Smooth muscle cell (in vitro differentiated cells): Measurements from ENCODE around the gene TRAM2. TPM values are rescaled to one million over a fixed set of nuclear protein-coding genes. Genes with fewer than 3 reads are reported as not detected.

Experiments used
- DNase-seq: peaks from one replicate; lab custom pipeline; 2025; ENCODE audit not compliant: unreplicated experiment; lab: John Stamatoyannopoulos, UW
- H2AFZ ChIP-seq: fragments of 200-600 bp; sonication (generic); 2 replicates; pipeline ENCODE4 v1.6.0; 2016; ENCODE audit warnings: antibody characterized with exemption, low read depth, mild to moderate bottlenecking
- H3F3A ChIP-seq: fragments of 200-600 bp; sonication (generic); 2 replicates; pipeline ENCODE4 v1.6.0; 2017; ENCODE audit warnings: antibody characterized with exemption, low read depth
- H3K27ac ChIP-seq: fragments of 200-600 bp; sonication (generic); 2 replicates; pipeline ENCODE4 v1.5.1; 2016; ENCODE audit warnings: low read depth, mild to moderate bottlenecking
- H3K27me3 ChIP-seq: fragments of 200-600 bp; sonication (generic); 2 replicates; pipeline ENCODE4 v1.6.1; 2016; ENCODE audit warnings: low read depth, mild to moderate bottlenecking
- H3K36me3 ChIP-seq: fragments of 200-600 bp; sonication (generic); 2 replicates; pipeline ENCODE4 v1.5.1; 2016; ENCODE audit warnings: low read depth
- H3K4me1 ChIP-seq: fragments of 200-600 bp; sonication (generic); 2 replicates; pipeline ENCODE4 v1.5.1; 2016; ENCODE audit warnings: low read depth
- H3K4me2 ChIP-seq: fragments of 200-600 bp; sonication (generic); 2 replicates; pipeline ENCODE4 v1.6.0; 2016; ENCODE audit warnings: mild to moderate bottlenecking
- H3K4me3 ChIP-seq: fragments of 200-600 bp; sonication (generic); 2 replicates; pipeline ENCODE4 v1.5.1; 2016; ENCODE audit warnings: mild to moderate bottlenecking
- H3K79me2 ChIP-seq: fragments of 200-600 bp; sonication (generic); 2 replicates; pipeline ENCODE4 v1.6.0; 2016; ENCODE audit warnings: low read depth, mild to moderate bottlenecking
- H3K9ac ChIP-seq: fragments of 200-600 bp; sonication (generic); 2 replicates; pipeline ENCODE4 v1.6.0; 2016; ENCODE audit warnings: low read depth
- H3K9me3 ChIP-seq: fragments of 200-600 bp; sonication (generic); replicated peaks from 2 replicates; pipeline ENCODE4 v1.5.1; 2016; ENCODE audit warnings: low read depth
- H4K20me1 ChIP-seq: fragments of 200-600 bp; sonication (generic); 2 replicates; pipeline ENCODE4 v1.6.0; 2016; ENCODE audit warnings: low read depth
- WGBS: methylation state at CpG from one replicate; pipeline ENCODE4 v1.1.7; 2016; ENCODE audit warnings: low lambda C conversion rate; 5-methylcytosine and 5-hydroxymethylcytosine counted together
- polyA plus RNA-seq: library from polyadenylated mRNA; unstranded; fragments of >200 nt; fragmentation: Nextera tagmentation; extraction: Ambion mirVana; gene quantifications from 2 replicates; pipeline ENCODE4 v1.2.1, GENCODE V29; 2016
- total RNA-seq: library from RNA; depleted of rRNA; stranded (reverse); fragments of >200 nt; gene quantifications from 2 replicates; pipeline ENCODE4 v1.2.3, GENCODE V29; 2014
- TF ChIP-seq, protein P1 (sequence below): fragments of 200-600 bp; sonication (generic); IDR thresholded peaks from 2 replicates; pipeline ENCODE4 v1.5.1; 2017; ENCODE audit warnings: borderline replicate concordance, mild to moderate bottlenecking, antibody characterized with exemption; ENCODE audit not compliant: insufficient read depth, poor library complexity, severe bottlenecking

TRAM2 gene
- total and polyA plus RNA-seq, 2 experiments from 2014 or later = 18.2 to 35.6 TPM

DNA sequence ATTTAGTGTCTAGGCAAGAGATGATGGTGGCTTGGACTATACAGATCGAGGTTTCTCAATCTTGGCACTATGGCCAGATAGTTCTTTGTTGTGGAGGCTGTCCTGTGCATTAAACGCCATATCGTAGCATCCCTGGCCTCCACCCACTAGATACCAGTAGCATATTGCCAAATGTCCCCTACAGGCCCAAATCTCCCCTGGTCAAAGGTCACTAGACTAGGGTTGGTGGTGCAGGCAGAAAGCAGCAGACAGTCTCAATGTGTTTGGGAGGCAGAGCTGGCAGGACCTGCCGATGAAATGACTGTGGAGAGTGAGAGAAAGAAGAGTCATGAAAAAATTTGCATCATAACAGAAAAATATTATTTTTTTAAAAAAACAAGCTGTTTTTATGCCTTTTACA lies 63.0 kb downstream of the TRAM2 start:
- Histone ChIP-seq H4K20me1 (no peaks in the 10 kb centered on the region), H3F3A (peaks cover 40% of the 10 kb centered on the region), H3K4me2 (no peak overlapping the region), H3K36me3 (no peaks in the 10 kb centered on the region), H3K4me1 (peaks cover 37% of the 10 kb centered on the region), H3K27ac (peak overlapping the region; percentile 99), H3K4me3 (no peak overlapping the region), H3K9ac (no peak overlapping the region), H2AFZ (no peak overlapping the region), H3K9me3 (no peaks in the 10 kb centered on the region), H3K27me3 (no peaks in the 10 kb centered on the region), H3K79me2 (peaks cover 4% of the 10 kb centered on the region)
- DNase-seq = no peak
- WGBS = 82% methylated on average over 4 of the region's 4 CpGs
- TF ChIP-seq, protein P1, sequence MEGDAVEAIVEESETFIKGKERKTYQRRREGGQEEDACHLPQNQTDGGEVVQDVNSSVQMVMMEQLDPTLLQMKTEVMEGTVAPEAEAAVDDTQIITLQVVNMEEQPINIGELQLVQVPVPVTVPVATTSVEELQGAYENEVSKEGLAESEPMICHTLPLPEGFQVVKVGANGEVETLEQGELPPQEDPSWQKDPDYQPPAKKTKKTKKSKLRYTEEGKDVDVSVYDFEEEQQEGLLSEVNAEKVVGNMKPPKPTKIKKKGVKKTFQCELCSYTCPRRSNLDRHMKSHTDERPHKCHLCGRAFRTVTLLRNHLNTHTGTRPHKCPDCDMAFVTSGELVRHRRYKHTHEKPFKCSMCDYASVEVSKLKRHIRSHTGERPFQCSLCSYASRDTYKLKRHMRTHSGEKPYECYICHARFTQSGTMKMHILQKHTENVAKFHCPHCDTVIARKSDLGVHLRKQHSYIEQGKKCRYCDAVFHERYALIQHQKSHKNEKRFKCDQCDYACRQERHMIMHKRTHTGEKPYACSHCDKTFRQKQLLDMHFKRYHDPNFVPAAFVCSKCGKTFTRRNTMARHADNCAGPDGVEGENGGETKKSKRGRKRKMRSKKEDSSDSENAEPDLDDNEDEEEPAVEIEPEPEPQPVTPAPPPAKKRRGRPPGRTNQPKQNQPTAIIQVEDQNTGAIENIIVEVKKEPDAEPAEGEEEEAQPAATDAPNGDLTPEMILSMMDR = no peak

DNA sequence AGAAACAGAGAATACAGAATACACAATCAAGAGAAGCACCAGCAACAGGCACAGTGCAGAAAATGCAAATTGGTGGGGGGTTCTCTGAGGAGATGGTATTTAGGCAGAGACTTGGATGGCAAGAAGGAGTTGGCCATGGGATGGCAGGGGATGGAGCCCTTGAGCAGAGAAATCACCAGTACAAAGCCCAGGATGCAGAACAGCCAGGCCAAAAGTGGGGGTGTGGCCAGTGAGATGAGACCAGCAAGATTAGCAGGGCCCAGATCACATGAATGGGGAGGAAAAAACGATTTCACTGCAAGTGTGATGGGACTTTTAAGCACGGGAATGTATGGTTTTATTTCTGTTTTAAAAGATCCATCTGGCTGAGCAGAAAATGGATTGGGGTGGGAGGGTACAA lies 63.4 kb downstream of the TRAM2 start:
- peak overlapping the region; percentile 99 for H3K27ac ChIP-seq
- no peak overlapping the region for H3K9ac ChIP-seq

DNA sequence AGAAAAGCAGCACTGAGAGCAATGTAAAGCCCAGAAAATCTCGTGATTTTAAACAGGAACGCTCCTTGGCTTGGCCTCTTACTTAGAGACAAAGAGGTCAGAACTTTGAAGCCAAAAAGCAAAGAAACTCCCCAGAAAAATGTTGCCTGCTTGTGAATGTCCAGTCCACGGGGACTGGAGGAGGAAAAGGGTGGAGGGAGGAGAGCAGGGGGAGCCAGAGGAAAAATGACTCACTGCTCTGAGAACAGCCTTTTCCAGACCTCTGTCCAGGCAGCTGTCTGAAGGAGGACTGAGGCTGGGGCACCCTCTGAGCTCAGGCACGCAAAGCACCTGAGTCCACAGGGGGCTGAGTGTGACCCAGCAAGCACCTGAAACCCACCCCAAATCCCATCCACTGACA lies 64.7 kb downstream of the TRAM2 start:
- Histone ChIP-seq H3K9ac (peak overlapping the region; percentile 82), H3K9me3 (no peaks in the 10 kb centered on the region), H4K20me1 (no peaks in the 10 kb centered on the region), H3K27ac (peak overlapping the region; percentile 99), H3K36me3 (no peaks in the 10 kb centered on the region), H3K4me2 (peak overlapping the region; percentile 71), H3F3A (peaks cover 29% of the 10 kb centered on the region), H3K27me3 (no peaks in the 10 kb centered on the region), H3K4me3 (no peak overlapping the region), H2AFZ (peak overlapping the region; percentile 74), H3K79me2 (peaks cover 4% of the 10 kb centered on the region), H3K4me1 (peaks cover 22% of the 10 kb centered on the region)
- 13% methylated on average over 4 of the region's 4 CpGs for WGBS
- TF ChIP-seq, protein P1 = no peak
- DNase-seq = no peak

More for the DNA sequence above, 63.4 kb downstream of the TRAM2 start:
- H4K20me1 ChIP-seq = no peaks in the 10 kb centered on the region
- H3K4me2 ChIP-seq = no peak overlapping the region
- H3K4me3 ChIP-seq = no peak overlapping the region
- H2AFZ ChIP-seq = no peak overlapping the region
- no peak for DNase-seq
- peaks cover 35% of the 10 kb centered on the region for H3F3A ChIP-seq
- peaks cover 4% of the 10 kb centered on the region for H3K79me2 ChIP-seq
- no peaks in the 10 kb centered on the region for H3K27me3 ChIP-seq
- no peaks in the 10 kb centered on the region for H3K36me3 ChIP-seq
- H3K9me3 ChIP-seq = no peaks in the 10 kb centered on the region
- WGBS = 74% methylated on average over 2 of the region's 2 CpGs
- peaks cover 34% of the 10 kb centered on the region for H3K4me1 ChIP-seq
- TF ChIP-seq, protein P1 = no peak

DNA sequence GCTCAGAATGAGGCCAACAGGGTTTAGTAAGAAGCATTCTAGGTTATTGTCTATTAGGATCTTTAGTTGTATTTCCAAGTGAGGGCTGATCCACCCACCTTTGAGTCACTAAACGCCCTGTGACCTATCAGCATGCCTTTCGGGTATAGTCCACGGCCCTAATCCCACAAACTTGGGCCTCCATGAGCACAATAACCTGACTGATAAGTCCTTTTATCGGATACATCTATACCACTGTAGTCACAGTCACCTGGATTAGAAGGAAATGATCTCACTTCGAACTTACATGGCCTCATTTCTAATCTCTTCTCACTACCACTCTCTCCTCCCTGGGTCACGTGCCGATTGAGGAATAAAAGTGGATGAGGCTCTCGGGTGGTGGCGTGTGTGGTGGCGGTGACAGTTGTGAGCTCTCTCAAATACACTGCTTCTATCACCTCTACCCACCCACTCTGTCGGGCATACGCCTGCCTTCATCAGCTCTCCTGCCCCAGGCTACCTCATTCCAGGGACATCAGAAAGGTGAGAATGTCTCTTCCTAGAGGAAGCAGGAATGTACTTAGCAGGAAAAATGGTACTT lies 65.2 kb downstream of the TRAM2 start:
- Histone ChIP-seq H4K20me1 (no peaks in the 10 kb centered on the region), H3K9me3 (no peaks in the 10 kb centered on the region), H3K4me1 (peaks cover 21% of the 10 kb centered on the region), H3K27me3 (no peaks in the 10 kb centered on the region), H3K4me2 (peak overlapping the region; percentile 71), H3K27ac (peak overlapping the region; percentile 99), H3K9ac (peak overlapping the region; percentile 82), H3K4me3 (no peak overlapping the region), H2AFZ (peak overlapping the region; percentile 74), H3K79me2 (no peaks in the 10 kb centered on the region), H3K36me3 (no peaks in the 10 kb centered on the region), H3F3A (peaks cover 29% of the 10 kb centered on the region)
- 34% methylated on average over 12 of the region's 12 CpGs for WGBS
- TF ChIP-seq, protein P1 = no peak
- no peak for DNase-seq
